HCT116 (cell line): ENCODE data around the gene MIR17HG. TPM values are rescaled to one million over a fixed set of nuclear protein-coding genes. Genes with fewer than 3 reads are reported as not detected.

Source experiments
- ATAC-seq: fragments of 200-7000 bp; cut with Tn5 transposase; 2 replicates; pipeline ENCODE4 v1.9.1; 2020; ENCODE audit warnings: mild to moderate bottlenecking, moderate library complexity
- BruUV-seq: library from RNA; stranded (reverse); fragments of 400-500 nt; replicated peaks from 2 replicates; lab custom pipeline; 2021; lab: Mats Ljungman, UMichigan
- CTCF ChIA-PET: fragments of 300-600 bp; sonication (Branson Sonifier 250); formaldehyde crosslinking; loops from one replicate; lab custom pipeline; 2021; ENCODE audit warnings: antibody characterized with exemption; lab: Charles Lee
- POLR2A ChIA-PET: fragments of 300-600, 350-600 bp; sonication (Branson Sonifier 250); formaldehyde crosslinking; loops from one replicate; lab custom pipeline; 2021; ENCODE audit warnings: antibody characterized with exemption; lab: Charles Lee
- RAD21 ChIA-PET, 2 experiments: fragments of 300-600 bp; sonication (Branson Sonifier 250); formaldehyde crosslinking; loops; one replicate each; lab custom pipeline; 2023; ENCODE audit warnings: low total read pairs in 2 of 2; ENCODE audit not compliant: uncharacterized antibody in 2 of 2, unreplicated experiment in 2 of 2, low non-redundant PET in 1 of 2; lab: Charles Lee
- DNase-seq: peaks from one replicate; pipeline ENCODE4 v3.0.0-alpha.2; 2010; ENCODE audit warnings: low read depth, low spot score
- H2AFZ ChIP-seq: fragments of 200-600 bp; shearing (Covaris generic), sonication (generic); 2 replicates; pipeline ENCODE4 v1.6.1; 2017; ENCODE audit warnings: low read depth, mixed run types, mixed read lengths, antibody characterized with exemption, low read length; ENCODE audit not compliant: poor library complexity, severe bottlenecking
- H3K27ac ChIP-seq: 2 replicates; pipeline ENCODE4 v1.5.1; 2012; ENCODE audit warnings: low read depth, low read length
- H3K27me3 ChIP-seq: fragments of 200-600 bp; sonication (generic); 2 replicates; pipeline ENCODE4 v1.6.1; 2016; ENCODE audit warnings: mixed run types, low read length, mixed read lengths; ENCODE audit not compliant: insufficient read depth
- H3K36me3 ChIP-seq, 2 experiments: fragments of 200-500 bp in 1 of 2; fragments of 200-600 bp in 1 of 2; sonication (Bioruptor generic) in 1 of 2; sonication (generic) in 1 of 2; 2 replicates each; pipeline versions ENCODE4 v1.5.1 to v1.6.1; 2014 to 2016; ENCODE audit warnings: low read length in 2 of 2, inconsistent platforms in 1 of 2, mixed read lengths in 1 of 2, mixed run types in 1 of 2; ENCODE audit not compliant: insufficient read depth in 2 of 2, control insufficient read depth in 1 of 2
- H3K4me1 ChIP-seq, 2 experiments: fragments of 200-600 bp in 1 of 2; sonication (generic) in 1 of 2; 2 replicates each; pipeline versions ENCODE4 v1.5.1 to v1.6.1; 2012 to 2017; ENCODE audit warnings: low read length in 2 of 2, inconsistent platforms in 1 of 2, mild to moderate bottlenecking in 1 of 2, mixed read lengths in 1 of 2, mixed run types in 1 of 2, moderate library complexity in 1 of 2; ENCODE audit not compliant: insufficient read depth in 2 of 2, control insufficient read depth in 1 of 2
- H3K4me2 ChIP-seq: fragments of 200-600 bp; sonication (generic); 2 replicates; pipeline ENCODE4 v1.6.1; 2017; ENCODE audit warnings: mixed run types, low read length, mixed read lengths
- H3K4me3 ChIP-seq, 2 experiments: fragments of 200-600 bp in 1 of 2; sonication (generic) in 1 of 2; replicated peaks in 1 of 2; 2 replicates each; pipeline ENCODE4 v1.5.1; 2011 to 2016; ENCODE audit warnings: low read length in 2 of 2, control low read depth in 1 of 2, low read depth in 1 of 2, mild to moderate bottlenecking in 1 of 2, mixed read lengths in 1 of 2, mixed run types in 1 of 2
- H3K79me2 ChIP-seq: fragments of 200-600 bp; sonication (generic); 2 replicates; pipeline ENCODE4 v1.6.1; 2017; ENCODE audit warnings: mild to moderate bottlenecking, mixed run types, low read length, moderate library complexity, mixed read lengths; ENCODE audit not compliant: insufficient read depth
- H3K9ac ChIP-seq: fragments of 200-600 bp; sonication (generic); 2 replicates; pipeline ENCODE4 v1.6.1; 2016; ENCODE audit warnings: low read length, mixed read lengths
- H3K9me2 ChIP-seq: fragments of 200-600 bp; sonication (generic), shearing (Covaris generic); 2 replicates; pipeline ENCODE4 v1.6.1; 2017; ENCODE audit warnings: mixed run types, mild to moderate bottlenecking, moderate library complexity; ENCODE audit not compliant: insufficient read depth
- H3K9me3 ChIP-seq, 2 experiments: fragments of 200-500 bp in 1 of 2; fragments of 200-600 bp in 1 of 2; sonication (Bioruptor generic) in 1 of 2; sonication (generic) in 1 of 2; 2 replicates each; pipeline ENCODE4 v1.6.1; 2014 to 2017; ENCODE audit warnings: low read length in 2 of 2, mixed read lengths in 2 of 2, inconsistent platforms in 1 of 2, low read depth in 1 of 2, mild to moderate bottlenecking in 1 of 2, mixed run types in 1 of 2, moderate library complexity in 1 of 2; ENCODE audit not compliant: control insufficient read depth in 1 of 2, insufficient read depth in 1 of 2
- H4K20me1 ChIP-seq: fragments of 200-600 bp; sonication (generic), shearing (Covaris generic); 2 replicates; pipeline ENCODE4 v1.6.1; 2017; ENCODE audit warnings: mixed run types, mild to moderate bottlenecking, moderate library complexity; ENCODE audit not compliant: insufficient read depth
- CBX3 ChIP-seq: IDR thresholded peaks from 2 replicates; pipeline ENCODE4 v1.6.1; 2012; ENCODE audit warnings: low read depth
- CEBPB ChIP-seq: IDR thresholded peaks from 2 replicates; pipeline ENCODE4 v1.6.1; 2012; ENCODE audit warnings: low read depth
- CTCF ChIP-seq, 3 experiments: fragments of 200-600 bp in 1 of 3; sonication (generic) in 1 of 3; IDR thresholded peaks in 2 of 3; conservative IDR thresholded peaks in 1 of 3; 2 replicates each; pipeline ENCODE4 v1.5.1; 2012 to 2017; ENCODE audit warnings: low read depth in 2 of 3, low read length in 2 of 3, antibody characterized with exemption in 1 of 3, borderline replicate concordance in 1 of 3, control low read depth in 1 of 3, mild to moderate bottlenecking in 1 of 3, mixed read lengths in 1 of 3, mixed run types in 1 of 3, moderate library complexity in 1 of 3; ENCODE audit not compliant: insufficient read depth in 1 of 3
- EZH2phosphoT487 ChIP-seq: fragments of 200-600 bp; IDR thresholded peaks from 2 replicates; pipeline ENCODE4 v1.6.1; 2018; ENCODE audit warnings: antibody characterized with exemption, borderline replicate concordance
- FOSL1 ChIP-seq: IDR thresholded peaks from 2 replicates; pipeline ENCODE4 v1.6.1; 2012; ENCODE audit warnings: low read depth
- JUND ChIP-seq: IDR thresholded peaks from 2 replicates; pipeline ENCODE4 v1.6.1; 2012
- POLR2AphosphoS5 ChIP-seq: IDR thresholded peaks from 2 replicates; pipeline ENCODE4 v1.6.1; 2011; ENCODE audit warnings: mild to moderate bottlenecking, low read depth, low read length, moderate library complexity
- SIN3A ChIP-seq: IDR thresholded peaks from 2 replicates; pipeline ENCODE4 v1.6.1; 2012; ENCODE audit warnings: low read depth
- SRF ChIP-seq: IDR thresholded peaks from 2 replicates; pipeline ENCODE4 v1.6.1; 2012; ENCODE audit warnings: low read depth
- ZNF274 ChIP-seq: fragments of 200-500 bp; sonication (Bioruptor generic); IDR thresholded peaks from 2 replicates; pipeline ENCODE4 v1.6.1; 2014; ENCODE audit warnings: mild to moderate bottlenecking, low read depth, low read length, inconsistent platforms
- intact Hi-C: fragments of 100-400 bp; cut with micrococcal nuclease; formaldehyde crosslinking; loops from 2 replicates; pipeline ENCODE4 v1.10.0; 2022
- total RNA-seq: library from RNA; stranded (reverse); gene quantifications from one replicate; pipeline ENCODE4 v1.2.1, GENCODE V29; 2021; ENCODE audit not compliant: unreplicated experiment

The MIR17HG gene
- total RNA-seq, 1 experiment from 2014 or later: 10.3 TPM

DNA sequence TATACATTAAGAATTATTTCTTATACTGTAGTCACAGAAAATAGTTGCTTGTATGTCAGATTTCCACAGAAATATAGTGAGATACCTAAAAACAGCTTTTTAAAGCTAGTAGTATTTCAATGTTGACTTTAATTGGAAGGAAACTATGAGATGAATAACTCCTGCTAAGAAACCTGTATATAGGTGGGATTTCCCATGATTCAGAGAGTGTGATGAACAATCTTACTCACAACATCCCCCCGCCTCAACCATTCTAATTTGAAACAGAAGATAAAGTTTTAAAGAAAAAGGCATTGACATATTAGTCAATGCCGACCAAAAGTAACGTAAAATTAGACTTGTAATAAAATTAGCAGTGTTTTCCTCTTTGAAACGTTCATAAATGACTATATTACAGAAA is 1.4 kb upstream of the MIR17HG start:
- H3K4me1 ChIP-seq: peaks cover 0 to 15% of the 10 kb centered on the region in 2 experiments; a peak in 2 of 4 replicates

DNA sequence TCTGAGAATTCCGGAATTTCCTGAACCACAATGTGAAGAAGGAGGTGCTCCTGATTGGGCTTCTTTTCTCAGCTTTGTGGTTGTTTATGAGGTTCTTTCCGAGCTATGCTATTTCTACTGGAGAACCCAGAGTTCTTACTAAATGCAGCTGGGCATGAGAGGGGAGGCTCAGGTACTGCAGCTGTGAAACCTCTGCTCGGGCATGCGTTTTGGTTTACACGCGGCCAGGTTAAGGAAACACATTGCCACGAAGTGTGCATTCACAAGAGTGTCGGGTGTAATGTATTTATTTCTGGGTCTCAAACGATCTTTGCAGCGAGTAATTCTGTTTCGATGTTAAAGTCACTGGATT is 661 bp upstream of the MIR17HG start:
- TF ChIP-seq EZH2phosphoT487: no peak
- TF ChIP-seq CEBPB: no peak
- TF ChIP-seq ZNF274: no peak
- no peak for TF ChIP-seq CTCF (IDR thresholded peaks at IDR 0.05 in 2 of 3, conservative IDR thresholded peaks at IDR 0.05 in 1 of 3; ENCODE audit: borderline replicate concordance in 1 of 3, insufficient read depth in 1 of 3, low read depth in 2 of 3, low read length in 2 of 3)
- no peak for TF ChIP-seq FOSL1
- no peak for TF ChIP-seq CBX3
- no peak for TF ChIP-seq SIN3A
- no peak for TF ChIP-seq JUND
- POLR2A ChIA-PET: no interaction called here
- peaks cover 29% of the 10 kb centered on the region for H3K79me2 ChIP-seq
- H3K9ac ChIP-seq: peak overlapping the region; percentile 85
- no peaks in the 10 kb centered on the region for H3K9me3 ChIP-seq
- peak overlapping the region; percentile 74 for H3K4me2 ChIP-seq
- BruUV-seq: no TSS peak
- H3K4me3 ChIP-seq: peak overlapping the region; percentile 10 to 63
- RAD21 ChIA-PET: no interaction called here
- peaks cover 0 to 15% of the 10 kb centered on the region in 2 experiments; a peak in 2 of 4 replicates for H3K4me1 ChIP-seq
- H3K36me3 ChIP-seq: peaks cover 19 to 24% of the 10 kb centered on the region in 2 experiments
- CTCF ChIA-PET: no interaction called here
- DNase-seq (no peak), ATAC-seq (no peak)
- no peak overlapping the region for H3K27ac ChIP-seq
- H4K20me1 ChIP-seq: peaks cover 13% of the 10 kb centered on the region; the same call in 1 of the 2 replicates
- no peaks in the 10 kb centered on the region for H3K9me2 ChIP-seq
- H2AFZ ChIP-seq: peak overlapping the region; percentile 33
- intact Hi-C loops: no loop called here
- H3K27me3 ChIP-seq: peaks cover 40% of the 10 kb centered on the region

More for the DNA sequence above, 1.4 kb upstream of the MIR17HG start:
- H2AFZ ChIP-seq: no peak overlapping the region
- H3K79me2 ChIP-seq: peaks cover 22% of the 10 kb centered on the region
- POLR2A ChIA-PET: no interaction called here
- H3K4me2 ChIP-seq: no peak overlapping the region
- H3K36me3 ChIP-seq: peaks cover 11 to 16% of the 10 kb centered on the region in 2 experiments; a peak in 3 of 4 replicates
- RAD21 ChIA-PET: no interaction called here
- peaks cover 6% of the 10 kb centered on the region; the same call in 1 of the 2 replicates for H4K20me1 ChIP-seq
- ATAC-seq (no peak), DNase-seq (no peak)
- no peak overlapping the region for H3K27ac ChIP-seq
- no peaks in the 10 kb centered on the region for H3K9me3 ChIP-seq
- H3K9ac ChIP-seq: no peak overlapping the region
- H3K27me3 ChIP-seq: peaks cover 48% of the 10 kb centered on the region
- TF ChIP-seq SRF: no peak
- no peak for TF ChIP-seq POLR2AphosphoS5
- intact Hi-C loops: no loop called here
- CTCF ChIA-PET: no interaction called here
- no peak overlapping the region for H3K4me3 ChIP-seq
- no peaks in the 10 kb centered on the region for H3K9me2 ChIP-seq
- no TSS peak for BruUV-seq
